Activated naive CD4-positive, alpha-beta T cell treated with anti-CD3 and anti-CD28 coated beads, Interleukin-2, amount 50 U/mL, for 72 hours (primary cell): ENCODE data around the gene CALHM4. TPM values are rescaled to one million over a fixed set of nuclear protein-coding genes. Genes with fewer than 3 reads are reported as not detected.

ENCODE experiments used
- ATAC-seq, 2 donors: fragments of 150-1000 bp; cut with Tn5 transposase; 2 replicates each; pipeline ENCODE4 v1.10.0; 2021; ENCODE audit warnings: mild to moderate bottlenecking in 2 of 2, moderate library complexity in 2 of 2
- DNase-seq, 2 donors: peaks; one replicate each; pipeline ENCODE4 v3.0.0; 2021 to 2022; ENCODE audit warnings: low spot score in 2 of 2
- H3K27ac Mint-ChIP-seq, 2 donors: one replicate each; pipeline ENCODE4 v1.8.0; 2022; ENCODE audit warnings: mild to moderate bottlenecking in 2 of 2, mixed read lengths in 2 of 2
- H3K36me3 Mint-ChIP-seq, 2 donors: one replicate each; pipeline ENCODE4 v1.8.0; 2022; ENCODE audit warnings: mixed read lengths in 2 of 2
- H3K9me3 Mint-ChIP-seq, 2 donors: one replicate each; pipeline ENCODE4 v1.8.0; 2022; ENCODE audit warnings: mixed read lengths in 2 of 2
- total RNA-seq, 2 donors: library from RNA; stranded (reverse); gene quantifications; one replicate each; pipeline ENCODE4 v1.2.3, GENCODE V29; 2022

Gene CALHM4, protein sequence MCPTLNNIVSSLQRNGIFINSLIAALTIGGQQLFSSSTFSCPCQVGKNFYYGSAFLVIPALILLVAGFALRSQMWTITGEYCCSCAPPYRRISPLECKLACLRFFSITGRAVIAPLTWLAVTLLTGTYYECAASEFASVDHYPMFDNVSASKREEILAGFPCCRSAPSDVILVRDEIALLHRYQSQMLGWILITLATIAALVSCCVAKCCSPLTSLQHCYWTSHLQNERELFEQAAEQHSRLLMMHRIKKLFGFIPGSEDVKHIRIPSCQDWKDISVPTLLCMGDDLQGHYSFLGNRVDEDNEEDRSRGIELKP
- total RNA-seq: not detected

- Mint-ChIP-seq H3K27ac (no peak within 1 kb of the TSS), H3K36me3 (no peaks in the 10 kb centered on the region), H3K9me3 (no peaks in the 10 kb centered on the region)
- no peak for ATAC-seq
- no peak for DNase-seq
Measured at GRCh38 chr6:116553451-116553850, at the start of gene CALHM4. CALHM4 (plus strand) TSS chr6:116553751; CDS start chr6:116553794, 43 bp downstream.

DNA sequence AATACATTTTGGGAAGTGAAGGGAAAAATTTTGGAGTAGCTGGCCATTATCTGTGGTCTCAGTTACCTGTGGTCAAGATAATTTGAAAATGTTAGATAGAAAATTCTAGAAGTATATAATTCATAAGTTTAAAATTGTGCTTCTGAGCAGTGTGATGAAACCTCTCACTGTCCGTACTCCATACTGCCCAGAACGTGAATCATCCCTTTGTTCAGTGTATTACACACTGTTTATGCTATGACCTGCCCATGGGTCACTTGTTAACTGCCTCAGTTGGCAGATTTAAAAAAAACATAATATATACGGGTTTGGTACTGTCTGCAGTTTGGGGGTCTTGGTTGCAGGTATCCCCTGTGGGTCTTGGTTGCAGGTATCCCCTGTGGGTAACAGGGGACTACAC, 46.2 kb upstream of the CALHM4 start:
- peaks cover 0 to 18% of the 10 kb centered on the region in 2 donors for H3K36me3 Mint-ChIP-seq
- ATAC-seq (no peak), DNase-seq (no peak)
- no peak overlapping the region for H3K27ac Mint-ChIP-seq
- H3K9me3 Mint-ChIP-seq: peaks cover 6 to 7% of the 10 kb centered on the region in 2 donors

- no peak for DNase-seq
- no peak for ATAC-seq
- peaks cover 3 to 6% of the 10 kb centered on the region in 2 donors for H3K9me3 Mint-ChIP-seq
- H3K36me3 Mint-ChIP-seq: peaks cover 0 to 14% of the 10 kb centered on the region in 2 donors
- H3K27ac Mint-ChIP-seq: no peak overlapping the region
Measured at GRCh38 chr6:116508527-116508926, 45.0 kb upstream of the CALHM4 start.

DNA sequence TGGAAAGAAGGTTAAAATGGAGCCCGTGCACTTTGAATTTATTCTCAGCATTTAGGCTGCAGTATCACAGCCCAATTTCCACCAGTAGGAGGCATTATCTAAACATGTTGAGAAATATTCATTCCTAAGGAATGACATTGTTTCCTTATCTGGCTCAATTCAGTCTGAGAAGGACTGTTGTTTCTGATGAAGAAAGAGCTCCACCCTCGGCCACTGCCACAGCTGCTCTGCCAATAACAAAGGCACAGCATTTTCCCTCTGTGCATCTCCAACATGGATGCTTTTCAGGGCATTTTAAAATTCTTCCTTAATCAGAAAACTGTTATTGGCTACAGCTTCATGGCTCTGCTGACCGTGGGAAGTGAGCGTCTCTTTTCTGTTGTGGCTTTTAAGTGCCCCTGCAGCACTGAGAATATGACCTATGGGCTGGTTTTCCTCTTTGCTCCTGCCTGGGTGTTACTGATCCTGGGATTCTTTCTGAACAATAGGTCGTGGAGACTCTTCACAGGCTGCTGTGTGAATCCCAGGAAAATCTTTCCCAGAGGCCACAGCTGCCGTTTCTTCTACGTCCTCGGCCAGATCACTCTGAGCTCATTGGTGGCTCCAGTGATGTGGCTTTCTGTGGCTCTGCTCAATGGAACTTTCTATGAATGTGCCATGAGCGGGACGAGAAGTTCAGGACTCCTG, 42.0 kb upstream of the CALHM4 start, which contains the start of gene CALHM5:
Gene CALHM5 (plus strand): TSS at position 216 of the 687 bp plus-strand sequence. CDS start 58 bp downstream, at position 274.
- Mint-ChIP-seq H3K27ac (no peak within 1 kb of the TSS), H3K36me3 (peaks cover 0 to 6% of the 10 kb centered on the region in 2 donors), H3K9me3 (no peaks in the 10 kb centered on the region)
- DNase-seq: no peak
- ATAC-seq: no peak

DNA sequence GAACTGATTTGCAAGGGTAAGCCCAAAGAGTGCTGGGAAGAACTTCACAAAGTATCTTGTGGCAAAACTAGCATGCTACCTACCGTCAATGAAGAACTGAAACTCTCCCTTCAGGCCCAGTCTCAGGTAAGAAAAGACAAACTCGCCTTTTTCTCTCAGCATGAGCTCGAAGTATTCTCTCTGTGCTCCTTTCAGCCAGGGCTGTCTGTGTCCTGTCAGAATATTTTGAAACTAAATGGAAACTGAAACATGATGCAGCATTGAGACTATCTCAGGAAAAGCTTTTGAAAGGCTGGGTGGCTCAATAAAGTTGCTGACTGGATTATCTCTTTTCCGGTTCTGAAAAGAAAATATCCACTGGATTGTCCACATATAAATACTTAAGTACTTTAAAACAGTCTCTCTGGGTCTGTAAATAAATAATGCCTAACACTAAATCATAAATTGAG, 41.4 kb upstream of the CALHM4 start:
- no peaks in the 10 kb centered on the region for H3K9me3 Mint-ChIP-seq
- DNase-seq (no peak), ATAC-seq (no peak)
- H3K27ac Mint-ChIP-seq: no peak overlapping the region
- peaks cover 0 to 6% of the 10 kb centered on the region in 2 donors for H3K36me3 Mint-ChIP-seq

DNA sequence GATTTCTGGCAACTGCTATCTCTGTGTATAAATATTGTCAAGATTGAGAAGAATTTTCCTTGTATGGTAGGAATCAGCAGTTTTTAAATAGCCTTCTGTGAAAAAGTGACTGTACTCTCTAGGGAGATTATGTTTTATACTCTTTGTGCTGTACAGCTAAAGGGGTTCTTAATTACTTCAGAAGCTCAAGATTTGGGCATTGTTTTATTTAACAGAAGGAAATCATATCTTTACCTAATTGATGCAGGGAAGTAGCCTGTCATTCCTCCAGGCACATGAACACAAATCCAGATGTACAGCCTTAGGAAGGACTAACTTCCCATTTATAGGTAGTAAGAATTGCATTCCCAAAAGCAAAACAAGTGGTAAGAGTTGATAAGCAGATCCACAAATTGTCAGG, 40.8 kb upstream of the CALHM4 start:
- peaks cover 0 to 6% of the 10 kb centered on the region in 2 donors for H3K36me3 Mint-ChIP-seq
- no peak overlapping the region for H3K27ac Mint-ChIP-seq
- ATAC-seq (no peak), DNase-seq (no peak)
- H3K9me3 Mint-ChIP-seq: no peaks in the 10 kb centered on the region

GRCh38 chr6:116513224-116513875, 40.2 kb upstream of the CALHM4 start:
- Mint-ChIP-seq H3K36me3 (peaks cover 0 to 4% of the 10 kb centered on the region in 2 donors), H3K27ac (no peak overlapping the region), H3K9me3 (no peaks in the 10 kb centered on the region)
- DNase-seq: no peak
- ATAC-seq: no peak

DNA sequence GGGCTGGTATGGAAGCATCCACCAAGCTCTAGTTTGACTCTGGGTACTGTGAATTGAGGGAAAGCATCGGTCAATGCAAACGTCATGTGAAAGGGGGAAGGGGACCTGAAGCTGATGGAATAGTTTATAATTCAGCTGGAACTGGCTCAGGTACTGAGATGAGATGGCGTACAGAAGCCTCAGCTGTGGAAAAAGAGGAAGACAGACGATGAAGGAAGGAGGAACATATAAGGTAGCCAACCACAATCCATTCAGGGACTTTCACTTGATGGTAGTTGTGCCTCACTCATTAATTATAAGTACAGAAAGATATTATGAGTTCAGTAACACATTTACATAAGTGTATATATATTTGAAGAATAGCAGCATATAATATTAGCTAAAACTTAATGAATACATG, 39.4 kb upstream of the CALHM4 start:
- DNase-seq (no peak), ATAC-seq (no peak)
- no peaks in the 10 kb centered on the region for H3K36me3 Mint-ChIP-seq
- no peak overlapping the region for H3K27ac Mint-ChIP-seq
- no peaks in the 10 kb centered on the region for H3K9me3 Mint-ChIP-seq

DNA sequence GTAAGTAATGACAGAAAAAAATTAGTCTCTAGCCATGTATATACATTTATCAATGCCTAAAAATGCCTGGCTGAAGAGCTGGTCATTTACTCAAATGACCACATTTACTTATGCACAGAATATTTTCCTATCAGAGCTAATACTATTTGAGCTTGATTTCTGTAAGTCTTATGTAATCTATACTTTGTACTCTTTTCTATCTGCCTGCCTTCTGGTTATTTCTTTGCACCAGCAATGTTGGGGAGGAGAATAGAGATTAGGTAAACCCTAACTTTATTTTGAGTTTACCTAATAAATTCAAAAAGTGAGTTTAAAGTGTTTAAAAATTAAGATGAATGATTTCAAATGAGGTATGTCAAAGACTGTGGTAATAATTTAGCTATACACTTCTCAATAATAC, 38.4 kb upstream of the CALHM4 start:
- ATAC-seq: no peak
- Mint-ChIP-seq H3K9me3 (no peaks in the 10 kb centered on the region), H3K27ac (no peak overlapping the region), H3K36me3 (no peaks in the 10 kb centered on the region)
- DNase-seq: no peak

DNA sequence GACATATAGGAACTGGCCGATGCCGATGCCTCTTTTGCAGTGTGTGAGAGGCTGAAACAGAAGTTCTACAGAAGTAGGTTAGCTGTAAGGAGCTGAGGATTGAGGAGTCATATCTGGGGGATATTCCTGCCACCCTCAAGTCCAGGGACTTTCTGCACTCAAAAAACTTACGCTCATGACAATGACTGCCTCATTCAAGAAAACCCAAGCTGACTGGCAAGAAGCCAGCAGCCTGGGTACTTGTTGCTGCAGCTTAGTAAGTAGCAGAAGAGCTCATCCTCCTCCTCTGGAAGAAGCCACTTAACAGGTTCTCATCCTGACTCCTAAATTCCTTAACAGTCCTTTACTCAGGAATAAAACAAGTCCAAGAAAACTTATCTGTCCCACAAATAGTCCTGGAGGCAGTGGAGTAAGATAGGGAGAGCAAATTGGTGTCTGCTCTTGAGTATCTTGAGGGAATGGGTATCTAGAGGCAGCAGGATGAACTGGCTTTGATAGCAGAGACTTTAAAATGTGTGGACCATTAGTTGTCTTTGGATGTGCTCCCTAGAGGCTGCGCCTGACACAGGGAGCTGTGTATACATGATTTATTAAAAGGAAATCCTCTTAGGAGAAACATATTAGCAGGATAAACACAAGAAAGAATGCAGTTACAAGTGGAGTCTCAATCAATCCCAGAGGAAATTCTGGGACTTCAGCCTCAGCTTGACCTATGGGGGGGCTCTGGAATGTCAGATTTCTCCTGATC, 34.8 kb upstream of the CALHM4 start:
- no peak overlapping the region for H3K27ac Mint-ChIP-seq
- H3K36me3 Mint-ChIP-seq: no peaks in the 10 kb centered on the region
- no peaks in the 10 kb centered on the region for H3K9me3 Mint-ChIP-seq
- DNase-seq (no peak), ATAC-seq (no peak)

DNA sequence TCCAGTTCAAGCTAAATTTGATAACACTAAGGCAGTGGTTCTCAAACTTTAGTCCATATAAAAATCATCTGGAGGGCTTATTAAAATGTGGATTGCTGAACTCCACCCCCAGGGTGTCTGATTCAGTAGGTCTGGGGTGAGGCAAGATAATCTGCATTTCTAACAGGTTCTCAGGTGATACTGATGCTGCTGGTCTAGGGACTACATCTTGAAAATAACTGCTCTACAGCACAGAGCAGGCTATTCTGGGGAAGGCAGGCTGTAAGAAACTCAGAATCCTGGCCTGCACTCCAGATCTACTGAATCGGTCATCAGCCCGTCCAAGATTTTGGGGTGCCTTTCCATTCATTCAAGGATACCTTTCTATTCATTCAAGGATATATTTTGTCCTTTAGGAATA, 30.7 kb upstream of the CALHM4 start:
- Mint-ChIP-seq H3K9me3 (no peaks in the 10 kb centered on the region), H3K36me3 (no peaks in the 10 kb centered on the region), H3K27ac (no peak overlapping the region)
- DNase-seq: no peak
- ATAC-seq: no peak

DNA sequence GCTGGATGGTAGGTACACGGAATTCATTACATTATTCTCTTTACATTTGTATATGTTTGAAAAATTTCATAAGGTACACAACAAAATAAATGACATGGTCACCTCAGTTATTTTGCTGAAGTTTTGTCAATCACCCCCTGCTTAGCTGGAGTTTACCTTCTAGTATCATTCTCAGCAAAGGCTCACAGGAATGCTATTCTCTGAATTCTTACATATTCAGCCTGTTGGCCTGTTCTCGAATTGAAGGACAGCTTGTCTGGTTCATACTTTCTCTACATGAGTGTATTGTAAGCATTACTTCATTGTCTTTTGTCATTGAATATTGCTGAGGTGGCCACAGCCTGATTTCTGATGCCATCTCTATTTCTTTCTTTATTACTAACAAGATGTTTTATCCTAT, 29.3 kb upstream of the CALHM4 start:
- ATAC-seq (no peak), DNase-seq (no peak)
- H3K27ac Mint-ChIP-seq: no peak overlapping the region
- no peaks in the 10 kb centered on the region for H3K36me3 Mint-ChIP-seq
- H3K9me3 Mint-ChIP-seq: no peaks in the 10 kb centered on the region

- no peaks in the 10 kb centered on the region for H3K9me3 Mint-ChIP-seq
- H3K27ac Mint-ChIP-seq: no peak overlapping the region
- ATAC-seq (no peak), DNase-seq (no peak)
- no peaks in the 10 kb centered on the region for H3K36me3 Mint-ChIP-seq
Measured at GRCh38 chr6:116528133-116528532, 25.4 kb upstream of the CALHM4 start.

- Mint-ChIP-seq H3K9me3 (no peaks in the 10 kb centered on the region), H3K36me3 (no peaks in the 10 kb centered on the region), H3K27ac (no peak overlapping the region)
- no peak for DNase-seq
- ATAC-seq: no peak
Measured at GRCh38 chr6:116528780-116529179, 24.8 kb upstream of the CALHM4 start.

- no peak for DNase-seq
- no peak for ATAC-seq
- Mint-ChIP-seq H3K9me3 (no peaks in the 10 kb centered on the region), H3K27ac (no peak overlapping the region), H3K36me3 (no peaks in the 10 kb centered on the region)
Measured at GRCh38 chr6:116529466-116530290, 23.9 kb upstream of the CALHM4 start.

DNA sequence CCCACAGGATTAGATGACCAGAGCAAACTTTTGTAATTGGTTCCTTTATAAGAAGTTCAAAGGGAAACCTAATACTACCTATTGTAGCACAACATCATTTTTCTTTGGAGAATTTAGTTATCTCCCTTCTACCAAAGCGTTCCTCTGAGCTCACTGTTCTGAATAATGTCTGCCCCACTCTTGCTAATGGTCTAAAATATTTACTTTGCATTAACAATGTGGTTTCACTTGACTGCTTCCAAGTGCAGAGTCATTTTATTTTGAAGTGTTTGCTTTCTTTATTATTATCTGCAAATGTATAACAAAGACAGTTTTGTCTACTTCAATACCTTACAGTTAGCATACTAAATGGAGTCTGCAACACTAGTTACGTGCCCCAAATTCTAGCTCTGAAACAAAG, 23.1 kb upstream of the CALHM4 start:
- DNase-seq: no peak
- Mint-ChIP-seq H3K9me3 (no peaks in the 10 kb centered on the region), H3K27ac (no peak overlapping the region), H3K36me3 (no peaks in the 10 kb centered on the region)
- ATAC-seq: no peak
